Skeletal muscle cell (primary cell): Measurements from ENCODE around the gene LRGUK.
A peak's percentile ranks its signal among the peaks of the same experiment; 100 is the strongest.
"Not testable (repeated sequence)": the region's sequence is repeated elsewhere in the genome, so short reads cannot be mapped to it uniquely, and the experiment has no call there.

Source experiments
- DNase-seq: peaks from one replicate; pipeline ENCODE4 v3.0.0-alpha.2; 2010; ENCODE audit warnings: low read depth
- H3K4me3 ChIP-seq: 2 replicates; pipeline ENCODE4 v1.5.1; 2011; ENCODE audit warnings: low read depth, mild to moderate bottlenecking, control low read depth, low read length, moderate library complexity

The LRGUK gene

GRCh38 chr7:134287916-134288659 is 160.9 kb downstream of the LRGUK start:
- no peak for DNase-seq
- no peak overlapping the region for H3K4me3 ChIP-seq

GRCh38 chr7:134289423-134289822 is 162.3 kb downstream of the LRGUK start:
- H3K4me3 ChIP-seq = no peak overlapping the region
- no peak for DNase-seq

DNA sequence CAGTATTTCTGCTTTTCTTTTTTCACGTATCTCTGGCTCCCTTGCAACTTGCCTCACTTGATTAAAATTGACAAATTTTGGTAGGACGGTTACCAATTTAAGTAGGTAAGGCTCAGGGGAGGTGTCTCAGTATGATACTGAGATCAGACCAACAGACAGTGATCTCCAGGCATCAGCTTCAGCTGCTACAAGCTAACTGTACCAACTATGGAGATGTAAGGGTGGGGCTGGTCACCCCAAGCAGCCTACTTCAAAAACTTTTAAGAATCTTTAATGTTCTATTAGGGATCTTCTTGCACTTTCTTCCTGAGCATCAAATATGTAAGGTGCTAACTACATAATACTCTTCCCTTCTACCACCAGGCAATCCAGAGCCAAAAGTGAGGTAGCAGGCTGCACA is 162.7 kb downstream of the LRGUK start:
- no peak overlapping the region for H3K4me3 ChIP-seq
- no peak for DNase-seq

DNA sequence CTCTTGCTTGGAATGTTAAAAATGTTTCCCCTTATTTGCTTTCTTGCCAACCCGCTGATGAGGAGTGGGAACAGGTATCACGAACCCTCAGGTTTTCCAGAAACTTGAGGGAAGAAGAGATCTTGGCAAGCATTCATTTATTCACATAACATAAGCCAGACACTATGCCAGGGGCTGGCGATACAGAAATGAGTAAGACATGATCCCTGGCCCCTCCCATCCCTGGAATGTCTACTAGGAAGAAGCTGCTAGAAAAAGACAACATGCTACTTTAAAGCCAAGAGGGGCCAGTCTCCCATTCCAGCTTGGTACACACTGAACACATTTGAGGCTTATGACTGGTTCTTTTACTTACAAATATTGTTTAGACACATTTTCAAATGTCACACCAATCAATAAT is 163.1 kb downstream of the LRGUK start:
- no peak overlapping the region for H3K4me3 ChIP-seq
- peak; percentile 11 for DNase-seq

- no peak overlapping the region for H3K4me3 ChIP-seq
- DNase-seq = no peak
Observed at GRCh38 chr7:134293002-134293740, 166.0 kb downstream of the LRGUK start.

- not testable (repeated sequence) for H3K4me3 ChIP-seq, DNase-seq
Observed at GRCh38 chr7:134295982-134296381, 168.8 kb downstream of the LRGUK start.

- no peak overlapping the region for H3K4me3 ChIP-seq
- DNase-seq = no peak
Observed at GRCh38 chr7:134297489-134297888, 170.3 kb downstream of the LRGUK start.

GRCh38 chr7:134298902-134299683 is 172.0 kb downstream of the LRGUK start:
- no peak overlapping the region for H3K4me3 ChIP-seq
- DNase-seq = no peak

GRCh38 chr7:134300988-134301387 is 173.8 kb downstream of the LRGUK start:
- DNase-seq = no peak
- no peak overlapping the region for H3K4me3 ChIP-seq

DNA sequence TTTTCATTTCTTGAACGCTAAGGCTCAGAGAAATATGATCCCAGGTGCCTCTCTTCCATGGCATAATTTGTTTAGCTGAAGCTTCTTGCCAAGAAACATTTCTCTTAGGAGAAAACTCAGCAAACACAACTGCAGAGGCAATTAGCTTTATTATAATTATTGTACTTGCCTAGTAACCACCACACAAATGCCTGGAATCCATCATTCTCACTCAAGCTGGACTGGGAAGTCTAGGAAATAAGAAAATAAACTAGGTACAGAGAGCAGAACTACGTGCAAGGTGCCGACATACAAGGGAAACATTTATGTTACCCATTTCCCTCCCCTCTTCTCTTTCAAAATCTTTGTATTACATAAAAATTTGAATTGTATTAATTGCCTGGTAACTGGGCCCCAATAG is 174.5 kb downstream of the LRGUK start:
- no peak overlapping the region for H3K4me3 ChIP-seq
- no peak for DNase-seq

DNA sequence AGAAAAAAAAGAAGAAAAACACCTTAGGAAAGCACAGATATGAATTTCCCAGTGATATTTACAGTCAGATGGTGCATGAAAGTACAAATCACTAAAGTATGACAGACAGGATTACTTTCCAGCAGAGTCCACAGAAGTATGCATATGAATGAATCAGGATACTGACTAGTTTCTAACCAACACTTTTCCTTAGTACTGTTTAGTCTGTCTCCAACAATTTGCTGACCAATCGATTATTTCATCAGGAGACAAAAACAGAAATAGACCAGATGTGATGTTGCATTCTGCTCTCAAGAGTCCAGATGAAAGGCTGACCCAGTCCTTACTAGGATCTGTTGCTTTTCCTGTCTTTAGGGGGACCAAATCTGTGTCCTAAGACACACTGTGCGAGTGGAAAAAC is 175.0 kb downstream of the LRGUK start:
- DNase-seq = no peak
- H3K4me3 ChIP-seq = no peak overlapping the region

GRCh38 chr7:134307320-134307719 is 180.2 kb downstream of the LRGUK start:
- no peak overlapping the region for H3K4me3 ChIP-seq
- DNase-seq = no peak

DNA sequence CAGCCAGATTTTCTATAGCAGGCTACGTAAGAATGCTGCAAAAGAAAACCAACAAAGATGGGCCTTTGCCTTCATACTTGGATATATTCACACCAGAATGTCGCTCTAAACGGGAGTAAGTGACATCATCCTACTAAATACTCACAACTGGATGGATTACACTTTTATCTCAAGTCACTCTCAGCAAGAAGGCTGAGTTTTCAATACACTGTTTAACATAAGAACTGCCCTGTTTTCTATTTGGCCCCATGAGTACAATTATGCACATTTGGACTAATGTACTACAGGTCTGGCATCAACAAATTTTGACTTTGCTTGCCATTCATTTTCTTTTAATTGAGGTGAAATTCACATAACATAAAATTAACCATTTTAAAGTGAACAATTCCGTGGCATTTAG is 181.4 kb downstream of the LRGUK start:
- no peak overlapping the region for H3K4me3 ChIP-seq
- DNase-seq = no peak

DNA sequence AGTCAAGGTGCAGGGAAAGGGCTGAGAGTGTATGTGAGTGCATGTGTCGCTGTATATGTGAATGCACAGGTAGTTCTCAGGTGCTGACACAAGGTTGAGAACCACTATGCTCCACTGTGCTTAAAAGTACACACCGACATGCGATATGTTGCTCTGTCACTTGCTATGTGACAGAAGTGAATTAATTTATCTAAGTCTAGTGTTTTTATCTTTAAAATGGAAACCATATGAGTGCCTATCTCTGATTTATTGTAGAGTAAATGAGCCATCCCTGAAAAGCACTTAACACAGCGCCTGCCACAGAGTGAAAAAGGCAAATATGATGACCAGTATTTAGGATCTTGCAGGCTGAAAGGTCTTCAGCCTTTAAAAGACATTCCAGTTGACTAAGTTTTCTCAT is 184.7 kb downstream of the LRGUK start:
- DNase-seq = no peak
- H3K4me3 ChIP-seq = no peak overlapping the region

DNA sequence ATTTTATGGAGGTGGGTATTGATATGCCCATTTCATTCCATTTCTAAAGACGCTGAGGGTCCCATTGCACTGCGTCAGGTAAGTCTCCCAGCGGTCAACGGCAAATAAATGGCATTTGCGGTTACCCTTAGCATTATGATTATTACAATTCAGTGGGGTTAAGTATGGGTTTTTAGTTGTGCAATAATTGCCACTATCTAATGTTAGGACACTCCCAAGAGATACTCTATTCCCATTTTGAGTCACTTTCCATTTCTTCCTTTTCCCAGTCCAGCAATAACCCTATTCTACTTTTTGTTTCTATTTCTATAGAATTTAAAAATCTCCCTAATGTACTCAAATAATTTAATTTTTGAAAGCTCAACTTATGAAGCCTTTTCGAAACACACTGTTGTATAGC is 185.6 kb downstream of the LRGUK start:
- H3K4me3 ChIP-seq = no peak overlapping the region
- DNase-seq = no peak

GRCh38 chr7:134313543-134313942 is 186.4 kb downstream of the LRGUK start:
- no peak for DNase-seq
- H3K4me3 ChIP-seq = no peak overlapping the region
